CD4-positive, CD25-positive, alpha-beta regulatory T cell (primary cell): Measurements from ENCODE around the gene GRIK3. TPM values are rescaled to one million over a fixed set of nuclear protein-coding genes. Genes with fewer than 3 reads are reported as not detected.

Source experiments
- ATAC-seq, 2 donors: fragments of 150-1000 bp; cut with Tn5 transposase; one replicate each; pipeline ENCODE4 v1.10.0; 2021; ENCODE audit warnings: low read depth in 2 of 2, moderate number of reproducible peaks in 2 of 2, moderate library complexity in 1 of 2
- DNase-seq, 3 donors: peaks; one replicate each; pipeline versions ENCODE4 v3.0.0 to v3.0.0-alpha.2; 2012 to 2022; ENCODE audit warnings: mixed read lengths in 1 of 3
- H3K27ac ChIP-seq: one replicate; pipeline ENCODE4 v1.7.0; 2013; ENCODE audit warnings: mild to moderate bottlenecking, low read length; ENCODE audit not compliant: insufficient read depth, poor library complexity, severe bottlenecking
- H3K27me3 ChIP-seq: one replicate; pipeline ENCODE4 v1.7.0; 2013; ENCODE audit warnings: low read length; ENCODE audit not compliant: control insufficient read depth, insufficient read depth
- H3K36me3 ChIP-seq: one replicate; pipeline ENCODE4 v1.7.0; 2013; ENCODE audit warnings: mild to moderate bottlenecking, low read length, moderate library complexity; ENCODE audit not compliant: control insufficient read depth, insufficient read depth
- H3K4me1 ChIP-seq: 2 replicates; pipeline ENCODE4 v1.7.0; 2013; ENCODE audit warnings: mild to moderate bottlenecking, low read length; ENCODE audit not compliant: insufficient read depth, control insufficient read depth, poor library complexity, severe bottlenecking
- H3K4me3 ChIP-seq: one replicate; pipeline ENCODE4 v1.7.0; 2013; ENCODE audit warnings: low read depth, mild to moderate bottlenecking, low read length, moderate library complexity
- H3K9me3 ChIP-seq, 2 experiments: 1 replicate in 1 of 2; 2 replicates in 1 of 2; pipeline ENCODE4 v1.7.0; 2013; ENCODE audit warnings: low read length in 2 of 2, mild to moderate bottlenecking in 1 of 2, moderate library complexity in 1 of 2; ENCODE audit not compliant: control insufficient read depth in 2 of 2
- H3K27ac Mint-ChIP-seq, 3 donors: one replicate each; pipeline ENCODE4 v1.8.0; 2020 to 2022; ENCODE audit warnings: mild to moderate bottlenecking in 3 of 3, mixed read lengths in 3 of 3, moderate library complexity in 2 of 3
- H3K27me3 Mint-ChIP-seq: one replicate; pipeline ENCODE4 v1.8.0; 2022; ENCODE audit warnings: mild to moderate bottlenecking, mixed read lengths
- H3K36me3 Mint-ChIP-seq: one replicate; pipeline ENCODE4 v1.8.0; 2020; ENCODE audit warnings: mixed read lengths
- H3K4me1 Mint-ChIP-seq, 4 donors: one replicate each; pipeline ENCODE4 v1.8.0; 2020 to 2022; ENCODE audit warnings: mixed read lengths in 4 of 4, mild to moderate bottlenecking in 1 of 4
- H3K4me3 Mint-ChIP-seq, 4 donors: one replicate each; pipeline ENCODE4 v1.8.0; 2020 to 2022; ENCODE audit warnings: mild to moderate bottlenecking in 4 of 4, mixed read lengths in 4 of 4, moderate library complexity in 3 of 4
- H3K9me3 Mint-ChIP-seq, 7 donors: one replicate each; pipeline ENCODE4 v1.8.0; 2020 to 2022; ENCODE audit warnings: mixed read lengths in 7 of 7, mild to moderate bottlenecking in 3 of 7, moderate library complexity in 2 of 7
- polyA plus RNA-seq, 4 donors: library from polyadenylated mRNA; unstranded; fragments of 300-500 nt; fragmentation: Illumina TruSeq; gene quantifications; one replicate each; pipeline ENCODE4 v1.2.3, GENCODE V29; 2021
- total RNA-seq: library from RNA; stranded (reverse); gene quantifications from one replicate; pipeline ENCODE4 v1.2.3, GENCODE V29; 2022

GRIK3 gene
- total and polyA plus RNA-seq, 5 donors from 2014 or later = not detected

GRCh38 chr1:37035796-37036666 lies 1.7 kb upstream of the GRIK3 start:
- DNase-seq (peak in 1 of 3 donors; percentile 37), ATAC-seq (peak in 1 of 2 donors; percentile 34)
- Histone ChIP-seq H3K27ac (no peak overlapping the region), H3K4me1 (peaks cover 3% of the 10 kb centered on the region), H3K27me3 (peaks cover 15% of the 10 kb centered on the region), H3K9me3 (no peaks in the 10 kb centered on the region), H3K4me3 (no peak overlapping the region), H3K36me3 (no peaks in the 10 kb centered on the region)
- peaks cover 0 to 9% (median 4%) of the 10 kb centered on the region in 4 donors for H3K4me1 Mint-ChIP-seq
- peaks cover 68% of the 10 kb centered on the region for H3K27me3 Mint-ChIP-seq
- H3K36me3 Mint-ChIP-seq = no peaks in the 10 kb centered on the region
- H3K27ac Mint-ChIP-seq = no peak overlapping the region
- H3K4me3 Mint-ChIP-seq = no peak overlapping the region
- H3K9me3 Mint-ChIP-seq = peaks cover 0 to 6% (median 0%) of the 10 kb centered on the region in 7 donors

- peaks cover 0 to 6% (median 0%) of the 10 kb centered on the region in 7 donors for H3K9me3 Mint-ChIP-seq
- peaks cover 16% of the 10 kb centered on the region for H3K27me3 ChIP-seq
- DNase-seq = no peak
- H3K4me1 Mint-ChIP-seq = peaks cover 0 to 9% (median 4%) of the 10 kb centered on the region in 4 donors
- no peaks in the 10 kb centered on the region for H3K36me3 ChIP-seq
- H3K27ac ChIP-seq = no peak overlapping the region
- no peak for ATAC-seq
- peaks cover 3% of the 10 kb centered on the region for H3K4me1 ChIP-seq
- H3K4me3 Mint-ChIP-seq = no peak overlapping the region
- no peaks in the 10 kb centered on the region for H3K36me3 Mint-ChIP-seq
- H3K27me3 Mint-ChIP-seq = peaks cover 67% of the 10 kb centered on the region
- no peak overlapping the region for H3K27ac Mint-ChIP-seq
- H3K9me3 ChIP-seq = no peaks in the 10 kb centered on the region
- no peak overlapping the region for H3K4me3 ChIP-seq
Observed at GRCh38 chr1:37035014-37035691, 838 bp upstream of the GRIK3 start.

GRCh38 chr1:37033355-37034101 lies 787 bp downstream of the GRIK3 start:
- H3K4me3 ChIP-seq = no peak overlapping the region
- H3K27ac ChIP-seq = no peak overlapping the region
- H3K9me3 ChIP-seq = no peaks in the 10 kb centered on the region
- H3K36me3 ChIP-seq = no peaks in the 10 kb centered on the region
- ATAC-seq = no peak
- no peaks in the 10 kb centered on the region for H3K36me3 Mint-ChIP-seq
- peaks cover 0 to 9% (median 4%) of the 10 kb centered on the region in 4 donors for H3K4me1 Mint-ChIP-seq
- peaks cover 63% of the 10 kb centered on the region for H3K27me3 Mint-ChIP-seq
- no peak overlapping the region for H3K27ac Mint-ChIP-seq
- DNase-seq = no peak
- peaks cover 3% of the 10 kb centered on the region for H3K4me1 ChIP-seq
- no peak overlapping the region for H3K4me3 Mint-ChIP-seq
- peaks cover 12% of the 10 kb centered on the region for H3K27me3 ChIP-seq
- peaks cover 0 to 4% (median 0%) of the 10 kb centered on the region in 7 donors for H3K9me3 Mint-ChIP-seq

- Histone ChIP-seq H3K4me3 (no peak overlapping the region), H3K9me3 (no peaks in the 10 kb centered on the region), H3K27ac (no peak overlapping the region), H3K4me1 (peaks cover 3% of the 10 kb centered on the region), H3K36me3 (no peaks in the 10 kb centered on the region), H3K27me3 (peaks cover 12% of the 10 kb centered on the region)
- Mint-ChIP-seq H3K27ac (no peak overlapping the region), H3K27me3 (peaks cover 57% of the 10 kb centered on the region), H3K36me3 (no peaks in the 10 kb centered on the region), H3K4me1 (peaks cover 0 to 9% (median 4%) of the 10 kb centered on the region in 4 donors), H3K4me3 (no peak overlapping the region), H3K9me3 (peaks cover 0 to 4% (median 0%) of the 10 kb centered on the region in 7 donors)
- ATAC-seq (no peak), DNase-seq (no peak)
Observed at GRCh38 chr1:37032660-37033354, 1.5 kb downstream of the GRIK3 start.

- H3K9me3 Mint-ChIP-seq = peaks cover 0 to 4% (median 0%) of the 10 kb centered on the region in 7 donors
- peaks cover 53% of the 10 kb centered on the region for H3K27me3 Mint-ChIP-seq
Observed at GRCh38 chr1:37031871-37032270, 2.4 kb downstream of the GRIK3 start.

GRCh38 chr1:37031429-37031828 lies 2.9 kb downstream of the GRIK3 start:
- no peak for ATAC-seq
- H3K9me3 Mint-ChIP-seq = peaks cover 0 to 4% (median 0%) of the 10 kb centered on the region in 7 donors

More at GRCh38 chr1:37031871-37032270, 2.4 kb downstream of the GRIK3 start:
- DNase-seq (no peak), ATAC-seq (no peak)
- peaks cover 3% of the 10 kb centered on the region for H3K4me1 ChIP-seq
- no peak overlapping the region for H3K4me3 Mint-ChIP-seq
- no peak overlapping the region for H3K27ac ChIP-seq
- peaks cover 10% of the 10 kb centered on the region for H3K27me3 ChIP-seq
- H3K36me3 ChIP-seq = no peaks in the 10 kb centered on the region
- peaks cover 0 to 9% (median 4%) of the 10 kb centered on the region in 4 donors for H3K4me1 Mint-ChIP-seq
- no peaks in the 10 kb centered on the region for H3K36me3 Mint-ChIP-seq
- no peak overlapping the region for H3K27ac Mint-ChIP-seq
- no peaks in the 10 kb centered on the region for H3K9me3 ChIP-seq
- H3K4me3 ChIP-seq = no peak overlapping the region

More at GRCh38 chr1:37031429-37031828, 2.9 kb downstream of the GRIK3 start:
- H3K4me3 Mint-ChIP-seq = no peak overlapping the region
- no peak overlapping the region for H3K4me3 ChIP-seq
- no peak for DNase-seq
- H3K27me3 Mint-ChIP-seq = peaks cover 52% of the 10 kb centered on the region
- H3K27ac ChIP-seq = no peak overlapping the region
- H3K4me1 Mint-ChIP-seq = peaks cover 0 to 9% (median 4%) of the 10 kb centered on the region in 4 donors
- no peak overlapping the region for H3K27ac Mint-ChIP-seq
- no peaks in the 10 kb centered on the region for H3K36me3 Mint-ChIP-seq
- peaks cover 8% of the 10 kb centered on the region for H3K27me3 ChIP-seq
- no peaks in the 10 kb centered on the region for H3K9me3 ChIP-seq
- H3K4me1 ChIP-seq = peaks cover 3% of the 10 kb centered on the region
- H3K36me3 ChIP-seq = no peaks in the 10 kb centered on the region
